ENCODE results near the gene MUL1. TPM values are rescaled to one million over a fixed set of nuclear protein-coding genes. Genes with fewer than 3 reads are reported as not detected.

MUL1 gene, protein sequence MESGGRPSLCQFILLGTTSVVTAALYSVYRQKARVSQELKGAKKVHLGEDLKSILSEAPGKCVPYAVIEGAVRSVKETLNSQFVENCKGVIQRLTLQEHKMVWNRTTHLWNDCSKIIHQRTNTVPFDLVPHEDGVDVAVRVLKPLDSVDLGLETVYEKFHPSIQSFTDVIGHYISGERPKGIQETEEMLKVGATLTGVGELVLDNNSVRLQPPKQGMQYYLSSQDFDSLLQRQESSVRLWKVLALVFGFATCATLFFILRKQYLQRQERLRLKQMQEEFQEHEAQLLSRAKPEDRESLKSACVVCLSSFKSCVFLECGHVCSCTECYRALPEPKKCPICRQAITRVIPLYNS
- 10 to 100 TPM; 19.9 to 20.8 TPM for total RNA-seq

DNA sequence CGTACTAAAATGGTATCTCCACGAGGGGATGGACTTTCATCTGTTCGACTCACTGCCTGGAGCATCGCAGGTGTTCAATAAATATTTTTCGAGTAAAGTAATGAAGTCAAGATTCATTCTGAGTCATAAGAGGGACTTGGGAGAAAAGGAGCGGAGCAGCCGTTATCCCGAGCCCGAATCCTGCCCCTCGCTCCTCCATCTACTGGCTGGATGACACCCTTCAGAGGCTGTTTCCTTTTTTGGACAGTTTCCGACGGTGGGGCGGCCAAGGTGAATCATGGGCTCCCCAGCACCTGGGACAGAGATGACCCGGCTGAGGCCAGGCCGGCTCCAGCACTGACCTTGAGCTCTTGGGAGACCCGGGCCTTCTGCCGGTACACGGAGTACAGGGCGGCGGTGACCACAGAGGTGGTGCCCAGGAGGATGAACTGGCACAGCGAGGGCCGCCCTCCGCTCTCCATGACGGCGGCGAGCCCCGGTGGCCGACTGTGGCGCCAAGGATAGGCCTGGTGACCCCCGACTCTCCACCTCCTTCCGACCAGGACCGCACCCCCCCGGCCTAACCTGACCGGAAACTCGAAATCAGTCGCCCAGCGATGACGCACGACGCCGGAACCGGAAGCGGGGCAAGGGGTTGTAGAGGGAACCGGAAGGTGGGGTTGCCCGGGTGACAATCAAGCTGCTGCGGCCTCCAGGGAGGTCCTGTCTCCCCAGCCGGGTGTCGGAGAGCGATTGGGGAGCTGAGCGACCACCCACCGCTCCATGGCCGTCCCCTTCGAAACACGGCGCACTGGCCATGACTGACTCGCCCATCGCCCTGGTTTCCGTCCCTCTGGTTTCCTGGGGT is at the start of gene MUL1:
TSS of gene MUL1 (minus strand) at position 588 of the 847 bp plus-strand sequence. CDS start at position 461, 127 bp downstream.

DNA sequence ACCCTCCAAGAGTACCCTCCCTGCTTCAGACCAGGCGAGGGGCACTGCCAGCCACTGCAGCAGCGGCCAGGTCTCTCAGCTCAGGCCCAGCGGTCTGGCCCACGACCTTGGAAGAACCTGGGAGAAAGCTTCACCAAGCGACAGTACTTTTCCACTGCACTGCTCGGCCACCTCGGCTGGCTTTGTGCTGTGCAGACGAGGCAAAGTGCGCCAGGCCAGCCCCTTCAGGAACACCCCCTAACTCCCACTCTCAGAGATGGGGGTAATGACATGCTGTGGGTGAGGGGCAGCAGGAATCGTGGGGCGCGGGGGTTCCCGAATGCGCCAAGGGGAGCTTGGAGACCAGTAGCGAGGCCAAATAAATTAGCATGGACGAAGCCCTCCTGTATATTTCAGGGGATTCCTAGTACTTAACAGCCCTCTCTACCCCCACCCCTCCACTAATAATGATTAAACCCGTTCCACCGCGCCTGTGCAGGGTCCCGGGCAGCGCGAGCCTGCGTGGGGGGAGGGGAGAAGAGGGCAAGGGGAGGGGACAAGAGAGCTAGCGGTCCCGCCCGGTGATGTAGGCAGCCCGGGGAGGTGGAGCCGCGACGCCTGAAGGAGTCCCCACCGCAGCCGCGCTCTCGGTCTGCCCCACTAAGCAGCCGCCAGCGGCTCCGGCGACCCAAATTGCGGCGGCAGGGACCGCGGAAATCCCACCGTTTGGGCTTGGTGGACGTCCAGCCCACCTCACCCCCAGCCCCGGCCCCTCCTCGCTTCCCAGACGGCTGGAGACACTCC is 44.2 kb upstream of the MUL1 start, which contains the start of gene FAM43B:
TSS of gene FAM43B (plus strand) at position 629 of the 783 bp plus-strand sequence. CDS start 401 bp downstream, outside the sequence.

DNA sequence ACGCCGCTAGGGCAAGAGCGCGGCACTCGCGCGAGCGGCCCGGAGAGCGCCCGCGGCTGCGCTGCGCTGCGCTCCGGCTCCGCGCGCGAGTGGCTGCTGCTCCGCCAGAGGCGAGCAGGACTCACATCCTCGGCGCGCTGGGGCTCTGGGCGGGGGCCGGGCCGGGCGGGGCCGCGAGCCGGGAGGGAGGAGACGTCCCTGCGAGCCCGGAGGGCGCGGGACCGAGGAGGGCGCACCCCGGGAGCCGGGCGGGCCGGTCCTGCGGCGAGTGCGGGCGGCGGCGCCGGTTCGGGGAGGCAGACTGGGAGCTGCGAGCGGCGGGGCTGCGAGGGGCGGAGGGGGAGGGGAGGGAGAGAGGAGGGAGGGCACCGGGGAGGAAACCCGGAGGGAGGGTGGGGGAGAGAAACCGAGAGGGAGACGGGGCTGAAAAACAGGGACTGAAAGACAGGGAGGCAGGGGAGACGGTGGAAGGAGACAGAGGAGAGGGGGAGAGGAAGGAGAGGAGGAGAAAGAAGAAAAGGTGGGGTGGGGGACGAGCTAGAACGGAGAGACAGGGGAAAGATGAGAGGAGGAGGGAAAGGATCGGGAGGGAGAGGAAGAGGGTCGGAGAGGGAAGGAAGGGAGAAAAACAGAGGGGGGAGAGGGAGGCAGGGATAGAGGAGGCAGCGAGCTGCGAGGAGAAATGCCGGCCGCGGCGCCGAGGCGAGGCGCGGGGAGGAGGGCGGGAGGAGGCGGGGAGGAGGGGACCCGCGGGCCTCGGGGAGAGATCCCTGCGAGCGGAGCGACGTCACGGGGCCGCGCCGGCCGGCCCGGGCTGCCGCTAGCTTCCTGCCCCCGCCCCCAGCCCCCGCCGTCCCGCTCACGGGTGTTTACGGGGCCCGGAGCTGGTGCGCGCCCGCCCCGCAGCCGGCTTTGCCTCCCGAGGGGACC is 22.2 kb downstream of the MUL1 start, which contains the start of gene CAMK2N1:
TSS of gene CAMK2N1 (minus strand) at position 684 of the 930 bp plus-strand sequence. CDS start 831 bp downstream, outside the sequence.

Other genes with a start within 250 kb of the MUL1 start
- gene VWA5B1, start 217.3 kb downstream of the MUL1 start, total RNA-seq = under 1 TPM; 0.05 TPM
- 1 to 10 TPM in 1 of 2 experiments, under 1 TPM in 1; 0.83 to 1.1 TPM for gene CAMK2N1, start 21.9 kb downstream of the MUL1 start, total RNA-seq
- not detected for gene FAM43B, start 44.4 kb upstream of the MUL1 start, total RNA-seq
- not detected for gene CDA, start 80.9 kb upstream of the MUL1 start, total RNA-seq
- 1 to 10 TPM; 6.9 to 7.5 TPM for gene PINK1, start 125.3 kb upstream of the MUL1 start, total RNA-seq
- gene DDOST, start 153.2 kb upstream of the MUL1 start, total RNA-seq = 100 to 1,000 TPM; 145 to 149 TPM
- gene KIF17, start 209.9 kb upstream of the MUL1 start, total RNA-seq = not detected
- gene SH2D5, start 224.6 kb upstream of the MUL1 start, total RNA-seq = not detected

Data from activated naive CD4-positive, alpha-beta T cell treated with anti-CD3 and anti-CD28 coated beads, Interleukin-2, amount 10 ng/mL, durations not matched to agents 5 hours and 36 hours (primary cell).